RWPE1 (cell line): Measurements from ENCODE around the gene USF3.

Experiments used
- CTCF ChIA-PET: fragments of 350-600 bp; sonication (Branson Sonifier 250); formaldehyde crosslinking; extraction: SDS; loops from one replicate; lab custom pipeline; 2021; lab: Yijun Ruan, JAX
- POLR2A ChIA-PET: fragments of 400-600 bp; formaldehyde crosslinking; extraction: SDS; loops from one replicate; lab custom pipeline; 2020; ENCODE audit warnings: antibody characterized with exemption; ENCODE audit not compliant: low non-redundant PET; lab: Yijun Ruan, JAX
- DNase-seq: peaks from one replicate; pipeline ENCODE4 v3.0.0; 2012; ENCODE audit warnings: low spot score
- H3K27ac ChIP-seq: fragments of 450-650 bp; 2 replicates; pipeline ENCODE4 v1.5.1; 2017
- TF ChIP-seq, protein P1 (sequence below): fragments of 450-650 bp; conservative IDR thresholded peaks from 2 replicates; pipeline ENCODE4 v1.5.1; 2017; ENCODE audit warnings: low read depth, mild to moderate bottlenecking

Gene USF3, protein sequence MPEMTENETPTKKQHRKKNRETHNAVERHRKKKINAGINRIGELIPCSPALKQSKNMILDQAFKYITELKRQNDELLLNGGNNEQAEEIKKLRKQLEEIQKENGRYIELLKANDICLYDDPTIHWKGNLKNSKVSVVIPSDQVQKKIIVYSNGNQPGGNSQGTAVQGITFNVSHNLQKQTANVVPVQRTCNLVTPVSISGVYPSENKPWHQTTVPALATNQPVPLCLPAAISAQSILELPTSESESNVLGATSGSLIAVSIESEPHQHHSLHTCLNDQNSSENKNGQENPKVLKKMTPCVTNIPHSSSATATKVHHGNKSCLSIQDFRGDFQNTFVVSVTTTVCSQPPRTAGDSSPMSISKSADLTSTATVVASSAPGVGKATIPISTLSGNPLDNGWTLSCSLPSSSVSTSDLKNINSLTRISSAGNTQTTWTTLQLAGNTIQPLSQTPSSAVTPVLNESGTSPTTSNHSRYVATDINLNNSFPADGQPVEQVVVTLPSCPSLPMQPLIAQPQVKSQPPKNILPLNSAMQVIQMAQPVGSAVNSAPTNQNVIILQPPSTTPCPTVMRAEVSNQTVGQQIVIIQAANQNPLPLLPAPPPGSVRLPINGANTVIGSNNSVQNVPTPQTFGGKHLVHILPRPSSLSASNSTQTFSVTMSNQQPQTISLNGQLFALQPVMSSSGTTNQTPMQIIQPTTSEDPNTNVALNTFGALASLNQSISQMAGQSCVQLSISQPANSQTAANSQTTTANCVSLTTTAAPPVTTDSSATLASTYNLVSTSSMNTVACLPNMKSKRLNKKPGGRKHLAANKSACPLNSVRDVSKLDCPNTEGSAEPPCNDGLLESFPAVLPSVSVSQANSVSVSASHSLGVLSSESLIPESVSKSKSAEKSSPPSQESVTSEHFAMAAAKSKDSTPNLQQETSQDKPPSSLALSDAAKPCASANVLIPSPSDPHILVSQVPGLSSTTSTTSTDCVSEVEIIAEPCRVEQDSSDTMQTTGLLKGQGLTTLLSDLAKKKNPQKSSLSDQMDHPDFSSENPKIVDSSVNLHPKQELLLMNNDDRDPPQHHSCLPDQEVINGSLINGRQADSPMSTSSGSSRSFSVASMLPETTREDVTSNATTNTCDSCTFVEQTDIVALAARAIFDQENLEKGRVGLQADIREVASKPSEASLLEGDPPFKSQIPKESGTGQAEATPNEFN (N-terminal part only)

DNA sequence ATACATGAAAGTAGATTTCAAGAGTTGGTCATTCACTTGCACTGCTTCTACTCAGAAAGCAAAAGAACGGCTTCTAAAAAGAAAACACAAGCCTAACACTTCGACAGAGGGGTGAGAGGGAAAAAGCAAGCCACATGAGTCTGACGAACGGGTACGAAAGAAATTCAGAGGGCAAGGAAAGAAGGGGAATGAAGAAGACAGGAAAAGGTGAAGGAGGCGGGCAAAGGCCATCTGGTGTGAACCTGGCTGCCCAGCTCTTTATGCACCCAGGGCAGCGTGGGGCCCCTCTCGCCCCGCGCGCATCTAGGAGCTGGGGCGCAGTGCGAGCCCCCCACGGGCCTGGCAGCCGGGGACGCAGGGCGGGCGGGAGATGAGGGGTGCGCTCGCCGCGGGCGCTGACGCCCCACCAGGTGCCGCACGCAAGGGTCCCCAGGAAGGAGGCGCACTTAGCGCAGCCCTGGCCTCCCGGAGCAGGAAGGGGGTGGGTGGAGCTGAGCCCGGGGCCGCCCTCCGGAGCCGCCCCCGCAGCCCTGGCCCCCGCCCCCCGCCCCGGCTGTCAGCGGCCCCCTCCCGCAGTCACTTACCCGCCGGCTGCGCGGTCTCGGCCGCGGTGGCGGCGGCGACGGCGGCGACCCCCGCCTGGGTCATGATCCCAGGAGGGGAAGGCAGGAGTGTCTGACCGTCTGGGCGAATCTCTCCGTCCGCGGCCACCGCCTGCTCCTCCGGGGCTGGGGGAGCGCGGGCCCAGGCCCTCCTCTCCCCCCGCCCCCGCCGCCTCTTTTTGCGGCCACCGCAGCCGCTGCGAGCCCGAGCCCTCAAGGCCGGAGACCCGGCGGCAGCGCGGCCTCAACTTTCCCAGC is at the start of gene USF3:
Gene USF3 (minus strand): TSS at position 857 of the 860 bp plus-strand sequence. CDS start 21,764 bp downstream, outside the sequence.
- TF ChIP-seq, protein P1, sequence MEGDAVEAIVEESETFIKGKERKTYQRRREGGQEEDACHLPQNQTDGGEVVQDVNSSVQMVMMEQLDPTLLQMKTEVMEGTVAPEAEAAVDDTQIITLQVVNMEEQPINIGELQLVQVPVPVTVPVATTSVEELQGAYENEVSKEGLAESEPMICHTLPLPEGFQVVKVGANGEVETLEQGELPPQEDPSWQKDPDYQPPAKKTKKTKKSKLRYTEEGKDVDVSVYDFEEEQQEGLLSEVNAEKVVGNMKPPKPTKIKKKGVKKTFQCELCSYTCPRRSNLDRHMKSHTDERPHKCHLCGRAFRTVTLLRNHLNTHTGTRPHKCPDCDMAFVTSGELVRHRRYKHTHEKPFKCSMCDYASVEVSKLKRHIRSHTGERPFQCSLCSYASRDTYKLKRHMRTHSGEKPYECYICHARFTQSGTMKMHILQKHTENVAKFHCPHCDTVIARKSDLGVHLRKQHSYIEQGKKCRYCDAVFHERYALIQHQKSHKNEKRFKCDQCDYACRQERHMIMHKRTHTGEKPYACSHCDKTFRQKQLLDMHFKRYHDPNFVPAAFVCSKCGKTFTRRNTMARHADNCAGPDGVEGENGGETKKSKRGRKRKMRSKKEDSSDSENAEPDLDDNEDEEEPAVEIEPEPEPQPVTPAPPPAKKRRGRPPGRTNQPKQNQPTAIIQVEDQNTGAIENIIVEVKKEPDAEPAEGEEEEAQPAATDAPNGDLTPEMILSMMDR: no peak
- ChIA-PET POLR2A (interaction anchor here (0.8 kb wide), 1 partner anchor 50 kb away, joined by 13 read pairs; the partner anchor contains the start of gene NAA50), CTCF (interaction anchor here (0.6 kb wide), 1 partner anchor 273 kb away, joined by 3 read pairs; no protein-coding TSS in a partner anchor)
- DNase-seq: peak; percentile 87
- H3K27ac ChIP-seq: peak within 1 kb of the TSS; percentile 92

DNA sequence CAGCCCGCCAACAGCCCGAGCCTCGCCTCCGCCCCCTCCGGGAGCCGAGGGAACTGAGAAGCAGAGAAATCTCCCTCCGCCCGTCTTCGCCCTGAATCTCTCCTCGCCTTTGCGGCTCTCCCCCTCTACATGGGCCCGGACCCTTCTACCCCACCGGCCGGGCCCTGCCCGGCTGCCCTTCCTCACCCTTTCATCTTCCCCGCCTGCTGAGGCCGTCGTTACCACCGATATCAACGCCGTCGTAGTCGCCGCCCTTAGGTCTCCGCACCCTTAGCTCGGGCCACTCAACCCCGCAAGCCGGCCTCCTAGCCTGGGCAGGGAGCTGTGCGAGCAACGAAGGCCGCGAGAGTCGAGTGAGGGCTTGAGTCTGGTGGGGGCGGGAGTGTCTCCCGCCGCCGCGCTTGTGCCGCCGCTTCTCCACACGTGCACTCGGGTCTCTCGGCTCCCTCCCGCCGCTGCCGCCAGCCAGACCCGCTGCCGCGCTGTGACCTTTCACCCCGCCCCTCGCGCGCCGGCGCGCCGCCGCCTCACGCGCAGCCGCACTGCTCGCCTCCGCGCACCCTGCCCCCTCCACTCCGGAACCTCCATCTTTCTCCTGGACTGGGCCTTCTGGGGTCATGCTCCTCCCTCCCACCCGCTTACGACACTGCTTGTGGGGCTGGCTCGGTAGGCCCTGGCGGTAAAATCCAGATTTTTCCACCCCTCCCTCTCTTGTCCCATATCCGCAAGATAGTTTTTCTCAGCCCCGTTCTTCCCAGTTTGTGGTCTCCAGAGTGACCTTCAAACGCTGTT is 49.5 kb upstream of the USF3 start, which contains the start of gene NAA50:
Gene NAA50 (minus strand): TSS at position 494 of the 792 bp plus-strand sequence. CDS start 300 bp downstream, at position 194.
- CTCF ChIA-PET: interaction anchor here (0.6 to 3.2 kb wide), 11 partner anchors 10 to 250 kb away, joined by 3 to 20 read pairs (median 3); no protein-coding TSS in a partner anchor

DNA sequence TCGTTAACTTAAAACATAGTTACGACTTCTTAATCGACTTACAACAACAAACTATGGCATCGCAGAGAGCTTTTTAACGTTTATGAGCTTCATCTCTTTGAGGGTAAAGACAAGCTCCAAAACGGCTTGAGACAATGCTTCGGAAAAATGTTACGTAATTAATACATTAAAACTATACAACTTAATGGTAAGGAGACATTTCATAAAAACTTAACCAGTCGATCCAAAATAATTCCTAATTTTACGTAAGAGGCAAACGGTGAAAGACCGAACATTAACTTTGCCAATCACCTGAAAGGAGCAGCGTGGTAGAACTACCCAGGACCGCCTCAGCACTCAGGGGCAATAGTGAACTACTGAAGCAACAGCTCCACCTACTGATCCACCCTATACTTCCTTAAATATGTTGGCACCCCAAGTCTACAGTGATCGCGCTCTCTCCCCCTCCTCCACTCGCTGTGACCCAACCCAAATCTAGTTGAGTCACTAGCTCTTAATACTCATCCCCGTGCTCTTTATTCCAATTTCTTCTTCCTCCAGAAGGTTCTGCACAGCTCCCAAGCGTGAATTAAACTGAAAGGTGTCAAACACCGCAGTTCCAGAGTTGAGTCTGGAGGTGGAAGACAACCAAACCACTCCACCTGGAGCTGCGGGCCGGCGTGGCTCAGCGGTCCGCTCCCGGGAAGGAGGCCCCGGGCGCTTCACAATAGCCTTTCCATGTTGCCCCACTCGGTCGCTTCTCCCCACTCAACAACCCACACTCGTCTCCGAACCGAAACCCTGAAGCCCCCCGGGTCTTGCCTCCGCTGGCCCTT is 48.7 kb upstream of the USF3 start:
- CTCF ChIA-PET: interaction anchor here (0.9 to 3.2 kb wide), 6 partner anchors 10 to 249 kb away, joined by 3 to 20 read pairs (median 4); no protein-coding TSS in a partner anchor
- DNase-seq: peak; percentile 96
- TF ChIP-seq, protein P1: peak; percentile 75
- POLR2A ChIA-PET: interaction anchor here (0.6 to 1.5 kb wide), 3 partner anchors 23 to 251 kb away, joined by 3 to 13 read pairs (median 3); partner anchors contain the start of gene USF3
- H3K27ac ChIP-seq: peak overlapping the region; percentile 96

More for the DNA sequence above, 49.5 kb upstream of the USF3 start, which contains the start of gene NAA50:
- peak; percentile 90 for DNase-seq
- POLR2A ChIA-PET: interaction anchor here (0.5 to 1.5 kb wide), 3 partner anchors 24 to 1401 kb away, joined by 3 to 13 read pairs (median 4); partner anchors contain the start of gene USF3
- TF ChIP-seq, protein P1: no peak
- H3K27ac ChIP-seq: peak within 1 kb of the TSS; percentile 96

DNA sequence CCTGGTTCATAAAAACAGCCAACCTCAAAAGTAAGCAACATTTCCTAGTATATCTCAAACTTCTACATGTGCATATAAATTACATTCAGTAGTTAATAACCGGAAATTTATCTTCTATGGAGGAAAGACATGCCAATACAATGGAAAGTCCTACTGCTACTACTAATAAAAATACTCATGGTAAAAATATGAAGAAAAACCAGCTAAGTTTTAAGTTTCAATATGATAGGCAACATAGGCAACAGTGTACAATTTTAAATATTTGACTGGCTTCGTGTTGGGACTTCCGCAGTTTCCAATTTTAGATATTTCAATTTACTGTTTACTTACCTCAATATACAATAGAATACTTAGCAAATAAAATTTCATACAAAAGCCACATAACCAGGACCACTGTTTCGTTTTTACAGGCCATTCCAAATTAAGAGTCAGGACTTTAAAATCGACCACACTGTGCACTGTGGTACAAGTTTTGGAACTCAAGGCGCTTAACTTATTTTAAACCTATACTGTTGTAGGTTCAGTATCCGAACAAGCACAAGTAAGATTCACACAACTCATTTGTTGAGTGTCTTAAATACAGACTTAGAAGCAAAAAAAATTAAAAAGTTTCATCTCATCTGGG is 46.7 kb upstream of the USF3 start:
- POLR2A ChIA-PET: no interaction called here
- H3K27ac ChIP-seq: no peak overlapping the region
- CTCF ChIA-PET: no interaction called here
- TF ChIP-seq, protein P1: no peak
- DNase-seq: no peak
